Ovary (tissue), 9 donors: ENCODE measurements around the gene BRPF1. TPM values are rescaled to one million over a fixed set of nuclear protein-coding genes. Genes with fewer than 3 reads are reported as not detected.

ENCODE experiments used
- DNase-seq, 5 donors: peaks; one replicate each; pipeline ENCODE4 v3.0.0-alpha.2; 2019 to 2020
- H3K27ac ChIP-seq, 2 donors: fragments of 200-600 bp; one replicate each; pipeline versions ENCODE4 v1.5.1 to v1.8.0; 2019 to 2022
- H3K27me3 ChIP-seq: fragments of 200-600 bp; one replicate; pipeline ENCODE4 v1.8.0; 2022
- H3K36me3 ChIP-seq: fragments of 200-600 bp; sonication (generic); one replicate; pipeline ENCODE4 v1.5.1; 2019
- H3K4me1 ChIP-seq: one replicate; pipeline ENCODE4 v1.8.1; 2013; ENCODE audit warnings: mild to moderate bottlenecking, moderate library complexity; ENCODE audit not compliant: insufficient read depth
- H3K4me3 ChIP-seq: fragments of 200-600 bp; sonication (generic); one replicate; pipeline ENCODE4 v1.5.1; 2017
- H3K9me3 ChIP-seq, 2 donors: fragments of 200-600 bp in 1 of 2; sonication (generic) in 1 of 2; one replicate each; pipeline versions ENCODE4 v1.5.1 to v1.8.1; 2013 to 2019; ENCODE audit warnings: mild to moderate bottlenecking in 1 of 2, moderate library complexity in 1 of 2
- CTCF ChIP-seq, 3 donors: fragments of 450-650 bp in 2 of 3; fragments of 200-600 bp in 1 of 3; IDR thresholded peaks; one replicate each; pipeline versions ENCODE4 v1.5.1 to v1.8.0; 2016 to 2022; ENCODE audit warnings: antibody characterized with exemption in 3 of 3, mild to moderate bottlenecking in 1 of 3
- EP300 ChIP-seq: sonication (generic); formaldehyde crosslinking; IDR thresholded peaks from one replicate; pipeline ENCODE4 v1.6.1; 2017; ENCODE audit warnings: antibody characterized with exemption
- POLR2A ChIP-seq: fragments of 450-650 bp; IDR thresholded peaks from one replicate; pipeline ENCODE4 v1.6.1; 2017; ENCODE audit warnings: antibody characterized with exemption, mild to moderate bottlenecking, moderate library complexity
- WGBS, 3 donors: extraction: QIAGEN DNeasy Blood & Tissue Kit in 1 of 3; methylation state at CpG; one replicate each; pipeline versions ENCODE4 v1.1.5 to v1.1.7; 2013 to 2017; 5-methylcytosine and 5-hydroxymethylcytosine counted together
- intact Hi-C, 4 donors: fragments of 100-400 bp; cut with DNase I; formaldehyde crosslinking; loops; one replicate each; pipeline versions ENCODE4 v1.11.0 to v1.15.1; 2022 to 2023
- polyA plus RNA-seq, 2 donors: library from polyadenylated mRNA; stranded (reverse); fragments of 200-250 nt in 1 of 2; fragments of 350-450 nt in 1 of 2; fragmentation: Illumina TruSeq in 1 of 2; extraction: RNeasy Lipid Tissue Mini Kit (QIAGEN cat#74804) in 1 of 2; gene quantifications; one replicate each; pipeline ENCODE4 v1.2.3, GENCODE V29; 2013 to 2014
- total RNA-seq, 7 donors: library from RNA; depleted of rRNA in 2 of 7; stranded (reverse); fragments of >200 nt in 2 of 7; fragmentation: NEBNext Ultra II Directional in 3 of 7; extraction: Animal tissue kit (Norgen Biotek cat#: 25700) in 3 of 7; gene quantifications; one replicate each; pipeline versions ENCODE4 v1.1.0 to v1.2.4, GENCODE V29; 2016 to 2023
- donor health status: DM: no; HTN: no; CAD: no; lungs with moderate emphysema.
- donor health status: DM: no; HTN: no; CAD: no.
- donor health status: Bipolar disorder and iron deficiency.
- donor health status: DM: yes; HTN: yes; CAD: no.
- donor health status: DM: no; HTN: no; CAD: no.
- donor health status: DM: yes; HTN: yes; CAD: no.

The BRPF1 gene
- total and polyA plus RNA-seq, 9 donors = 7.2 to 26.4 (median 16.7) TPM

DNA sequence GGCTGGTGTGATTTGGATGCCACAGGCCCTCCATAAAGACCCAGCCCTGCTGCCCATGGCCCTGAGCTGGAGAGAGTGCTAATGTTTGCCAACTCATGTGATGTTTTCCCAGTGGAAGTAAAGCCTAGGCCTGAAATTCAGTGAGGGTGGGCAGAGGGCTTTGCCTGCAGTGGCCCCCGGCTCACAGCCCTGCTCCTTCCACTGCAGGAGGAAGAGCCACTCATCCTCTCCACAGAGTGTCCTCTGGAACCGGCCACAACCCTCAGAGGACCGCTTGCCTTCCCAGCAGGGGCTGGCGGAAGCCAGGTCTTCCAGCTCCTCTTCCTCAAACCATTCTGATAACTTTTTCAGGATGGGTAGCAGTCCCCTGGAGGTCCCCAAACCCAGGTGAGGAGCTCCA, 41.8 kb upstream of the BRPF1 start:
- TF ChIP-seq CTCF (IDR thresholded peaks at IDR 0.05) (no peak), EP300 (no peak), POLR2A (no peak)
- Histone ChIP-seq H3K36me3 (no peaks in the 10 kb centered on the region), H3K27me3 (no peaks in the 10 kb centered on the region), H3K9me3 (no peaks in the 10 kb centered on the region), H3K27ac (no peak overlapping the region), H3K4me3 (no peak overlapping the region), H3K4me1 (peaks cover 1% of the 10 kb centered on the region)
- 93 to 100% (median 97%) methylated on average over 3 to 4 of the region's 4 CpGs for WGBS, 3 donors
- no peak for DNase-seq
- intact Hi-C loops = no loop called here

DNA sequence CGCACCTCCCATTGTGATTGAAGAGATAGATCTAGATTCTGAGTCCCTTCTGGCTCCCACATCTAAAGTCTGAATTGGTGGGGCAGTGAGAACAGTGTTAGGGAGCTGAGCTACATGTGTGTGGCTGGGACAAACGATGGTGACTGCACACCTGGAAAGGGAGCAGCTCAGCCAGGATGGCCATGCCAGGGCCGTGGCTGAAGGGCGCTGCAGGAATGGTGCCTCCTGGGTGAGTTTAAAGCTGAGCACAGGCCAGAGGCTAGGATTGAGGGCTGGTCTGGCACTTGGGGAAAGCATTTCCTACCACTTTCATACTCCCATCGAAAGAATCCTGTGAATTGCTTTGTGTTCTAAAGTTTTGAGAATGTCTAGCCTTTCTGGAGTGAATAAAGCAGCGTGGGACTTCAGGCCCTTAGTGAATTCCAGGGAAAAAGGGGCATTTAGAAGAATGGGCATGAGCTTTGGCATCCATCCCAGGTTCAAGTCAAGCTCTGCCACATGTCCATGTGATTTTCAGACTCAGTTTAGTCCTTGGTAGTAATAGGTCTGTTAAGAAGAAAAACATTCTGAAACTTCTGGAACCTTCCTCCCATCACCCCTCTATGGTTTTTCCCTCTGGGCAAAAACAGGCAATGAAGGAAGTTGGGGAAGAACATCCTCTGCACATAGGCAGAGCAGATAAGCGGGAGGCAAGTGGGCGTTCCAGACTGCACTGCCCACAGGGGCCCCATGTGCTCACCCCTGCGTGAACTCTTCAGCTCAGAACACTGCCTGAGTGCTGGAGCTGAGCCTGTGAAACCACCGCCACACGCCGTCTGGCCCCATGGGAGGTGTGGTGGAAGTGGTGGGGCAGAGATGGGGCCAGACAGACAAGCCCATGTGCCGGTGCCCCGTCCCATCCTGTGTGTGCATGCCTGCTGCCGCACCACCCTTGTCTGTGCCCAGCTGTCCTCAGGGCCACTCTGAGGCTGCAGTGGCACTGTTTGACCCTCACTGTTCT, 40.8 kb upstream of the BRPF1 start:
- WGBS, 3 donors = 76 to 80% (median 80%) methylated on average over 15 of the region's 15 CpGs
- DNase-seq = no peak
- Histone ChIP-seq H3K4me3 (no peak overlapping the region), H3K27me3 (no peaks in the 10 kb centered on the region), H3K4me1 (peaks cover 1% of the 10 kb centered on the region), H3K27ac (no peak overlapping the region), H3K36me3 (no peaks in the 10 kb centered on the region), H3K9me3 (no peaks in the 10 kb centered on the region)
- no peak for TF ChIP-seq CTCF (IDR thresholded peaks at IDR 0.05)
- no peak for TF ChIP-seq EP300
- TF ChIP-seq POLR2A = no peak
- intact Hi-C loops = no loop called here

DNA sequence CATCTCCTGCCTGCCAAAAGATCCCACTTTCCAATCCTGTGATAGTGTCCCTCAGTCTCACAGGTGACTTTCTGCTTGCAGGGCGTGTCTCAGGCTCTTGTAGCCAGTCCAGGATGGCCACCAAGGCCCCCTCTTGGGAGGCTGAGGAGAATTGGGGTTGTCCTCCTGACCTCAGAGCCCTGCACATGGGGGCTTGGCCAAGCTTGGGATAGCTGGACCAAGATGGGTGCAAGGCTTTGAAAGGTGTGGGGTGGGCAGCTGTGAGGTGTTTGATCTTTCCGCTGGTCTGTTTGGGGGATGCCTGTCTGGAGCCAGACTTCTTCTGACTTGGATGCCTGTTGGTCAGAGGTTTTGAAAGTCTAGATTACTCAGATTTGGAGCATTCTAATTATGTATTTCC, 39.9 kb upstream of the BRPF1 start:
- H3K36me3 ChIP-seq = no peaks in the 10 kb centered on the region
- intact Hi-C loops = no loop called here

DNA sequence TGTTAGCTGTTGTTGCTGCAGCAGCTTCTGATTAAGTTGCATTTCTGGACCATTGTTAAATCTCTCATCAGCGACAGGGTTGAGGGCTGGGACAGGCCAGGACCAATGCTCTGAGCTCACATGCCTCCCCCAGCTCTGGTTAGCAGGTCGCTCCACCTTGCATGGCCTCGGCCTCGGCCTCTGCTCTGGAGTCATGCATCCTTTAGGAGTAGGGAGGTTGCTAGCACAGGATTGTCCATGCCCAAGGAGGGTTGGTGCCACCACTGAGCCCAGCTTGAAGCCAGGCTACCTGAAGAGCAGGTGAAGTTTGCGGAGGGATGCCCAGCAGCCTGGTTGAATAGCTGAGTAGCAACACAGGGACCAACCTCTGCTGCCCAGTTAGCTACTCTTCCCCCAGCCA, 39.1 kb upstream of the BRPF1 start:
- 94 to 97% (median 95%) methylated on average over 5 of the region's 5 CpGs for WGBS, 3 donors
- TF ChIP-seq CTCF (IDR thresholded peaks at IDR 0.05) (no peak), POLR2A (no peak), EP300 (no peak)
- peaks cover 1% of the 10 kb centered on the region for H3K4me1 ChIP-seq
- intact Hi-C loops = no loop called here
- H3K27me3 ChIP-seq = no peaks in the 10 kb centered on the region
- DNase-seq = no peak
- H3K4me3 ChIP-seq = no peak overlapping the region
- H3K27ac ChIP-seq = no peak overlapping the region
- no peaks in the 10 kb centered on the region for H3K36me3 ChIP-seq
- H3K9me3 ChIP-seq = no peaks in the 10 kb centered on the region

More for the DNA sequence above, 39.9 kb upstream of the BRPF1 start:
- no peak overlapping the region for H3K27ac ChIP-seq
- no peak for DNase-seq
- TF ChIP-seq EP300 (no peak), CTCF (IDR thresholded peaks at IDR 0.05) (no peak)
- peaks cover 1% of the 10 kb centered on the region for H3K4me1 ChIP-seq
- 97 to 99% (median 97%) methylated on average over 2 of the region's 2 CpGs for WGBS, 3 donors
- no peak overlapping the region for H3K4me3 ChIP-seq
- H3K9me3 ChIP-seq = no peaks in the 10 kb centered on the region
- H3K27me3 ChIP-seq = no peaks in the 10 kb centered on the region
